COR-L47 (cell line): ENCODE results near the gene STXBP2.

Source experiments
- DNase-seq: peaks from one replicate; lab custom pipeline; 2025; lab: John Stamatoyannopoulos, UW

Gene STXBP2

GRCh38 chr19:7612282-7613274, 24.3 kb upstream of the STXBP2 start:
- DNase-seq: no peak

- DNase-seq: no peak
Observed at GRCh38 chr19:7614859-7615741, 21.8 kb upstream of the STXBP2 start.

- DNase-seq: no peak
Observed at GRCh38 chr19:7617172-7617571, 19.7 kb upstream of the STXBP2 start.

- DNase-seq: no peak
Observed at GRCh38 chr19:7617735-7618134, 19.2 kb upstream of the STXBP2 start.

- DNase-seq: no peak
Observed at GRCh38 chr19:7618348-7618747, 18.6 kb upstream of the STXBP2 start.

GRCh38 chr19:7618771-7619510, 18.0 kb upstream of the STXBP2 start:
- no peak for DNase-seq

GRCh38 chr19:7619671-7620441, 17.1 kb upstream of the STXBP2 start:
- DNase-seq: no peak

- DNase-seq: no peak
Observed at GRCh38 chr19:7620442-7621412, 16.2 kb upstream of the STXBP2 start.

GRCh38 chr19:7622933-7623685, 13.8 kb upstream of the STXBP2 start:
- DNase-seq: no peak

GRCh38 chr19:7623725-7624603, 12.9 kb upstream of the STXBP2 start:
- no peak for DNase-seq

- no peak for DNase-seq
Observed at GRCh38 chr19:7624810-7625209, 12.1 kb upstream of the STXBP2 start.

- no peak for DNase-seq
Observed at GRCh38 chr19:7625763-7626372, 11.0 kb upstream of the STXBP2 start.

- DNase-seq: no peak
Observed at GRCh38 chr19:7627166-7627565, 9.7 kb upstream of the STXBP2 start.

GRCh38 chr19:7628589-7629311, 8.2 kb upstream of the STXBP2 start:
- DNase-seq: no peak

GRCh38 chr19:7629347-7630054, 7.4 kb upstream of the STXBP2 start, which contains the start of the genes PET100 and XAB2:
Gene PET100, plus strand, starts transcription at chr19:7629793. Its CDS starts 41 bp downstream, at chr19:7629834.
Gene XAB2, minus strand, starts transcription at chr19:7629545. Its CDS starts 18 bp downstream, at chr19:7629527.
- peak; percentile 96 for DNase-seq

- no peak for DNase-seq
Observed at GRCh38 chr19:7631577-7631976, 5.3 kb upstream of the STXBP2 start.
